Right atrium auricular region (tissue), 2 donors: ENCODE data around the gene PTGS2. TPM values are rescaled to one million over a fixed set of nuclear protein-coding genes. Genes with fewer than 3 reads are reported as not detected.

ENCODE experiments used
- DNase-seq: peaks from one replicate; pipeline ENCODE4 v3.0.0-alpha.2; 2019; ENCODE audit warnings: low spot score
- H3K27ac ChIP-seq, 2 donors: fragments of 200-600 bp; sonication (generic); 1 replicate in 1 of 2; 2 replicates in 1 of 2; pipeline ENCODE4 v1.5.1; 2016 to 2019
- H3K27me3 ChIP-seq, 2 donors: fragments of 200-600 bp; sonication (generic); one replicate each; pipeline versions ENCODE4 v1.5.1 to v1.6.0; 2017 to 2019
- H3K36me3 ChIP-seq: fragments of 200-600 bp; sonication (generic); one replicate; pipeline ENCODE4 v1.5.1; 2016
- H3K4me1 ChIP-seq, 2 donors: fragments of 200-600 bp; sonication (generic); one replicate each; pipeline versions ENCODE4 v1.5.1 to v1.6.0; 2017 to 2019
- H3K4me3 ChIP-seq, 2 donors: fragments of 200-600 bp; sonication (generic); 1 replicate in 1 of 2; 2 replicates in 1 of 2; pipeline ENCODE4 v1.5.1; 2017 to 2019; ENCODE audit warnings: mild to moderate bottlenecking in 1 of 2, moderate library complexity in 1 of 2
- H3K9me3 ChIP-seq, 2 donors: fragments of 200-600 bp; sonication (generic); one replicate each; pipeline ENCODE4 v1.5.1; 2019
- total RNA-seq, 2 donors: library from RNA; depleted of rRNA; stranded (reverse); fragments of >200 nt; gene quantifications; one replicate each; pipeline ENCODE4 v1.1.0, GENCODE V29; 2016
- TF ChIP-seq, protein P1 (sequence below), 2 donors: fragments of 200-600 bp; sonication (generic); IDR thresholded peaks; one replicate each; pipeline ENCODE4 v1.5.1; 2019; ENCODE audit warnings: antibody characterized with exemption in 2 of 2

Gene PTGS2
- total RNA-seq, 2 donors from 2014 or later: 1.9 to 2.5 TPM

DNA sequence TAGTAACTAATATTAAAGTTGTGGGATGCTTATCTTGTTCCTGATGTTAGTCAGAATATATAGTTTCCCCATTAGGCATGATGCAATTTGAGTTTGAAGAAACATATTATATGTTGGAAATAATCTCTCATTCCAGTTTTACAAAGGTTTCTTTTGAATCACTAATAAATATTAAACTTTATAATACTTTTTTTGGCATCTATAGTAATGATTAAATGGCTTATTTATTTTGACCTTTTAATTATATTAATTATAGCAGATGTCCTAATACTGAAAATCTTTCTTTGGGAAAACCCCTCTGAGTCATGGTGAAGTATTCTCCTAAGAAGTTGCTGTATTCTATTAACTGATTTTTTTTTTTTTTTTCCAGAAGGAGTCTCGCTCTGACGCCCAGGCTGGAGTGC is 28.5 kb upstream of the PTGS2 start:
- Histone ChIP-seq H3K4me3 (no peak overlapping the region), H3K27me3 (no peaks in the 10 kb centered on the region), H3K36me3 (no peaks in the 10 kb centered on the region), H3K27ac (no peak overlapping the region), H3K9me3 (no peaks in the 10 kb centered on the region), H3K4me1 (no peaks in the 10 kb centered on the region)
- TF ChIP-seq, protein P1, sequence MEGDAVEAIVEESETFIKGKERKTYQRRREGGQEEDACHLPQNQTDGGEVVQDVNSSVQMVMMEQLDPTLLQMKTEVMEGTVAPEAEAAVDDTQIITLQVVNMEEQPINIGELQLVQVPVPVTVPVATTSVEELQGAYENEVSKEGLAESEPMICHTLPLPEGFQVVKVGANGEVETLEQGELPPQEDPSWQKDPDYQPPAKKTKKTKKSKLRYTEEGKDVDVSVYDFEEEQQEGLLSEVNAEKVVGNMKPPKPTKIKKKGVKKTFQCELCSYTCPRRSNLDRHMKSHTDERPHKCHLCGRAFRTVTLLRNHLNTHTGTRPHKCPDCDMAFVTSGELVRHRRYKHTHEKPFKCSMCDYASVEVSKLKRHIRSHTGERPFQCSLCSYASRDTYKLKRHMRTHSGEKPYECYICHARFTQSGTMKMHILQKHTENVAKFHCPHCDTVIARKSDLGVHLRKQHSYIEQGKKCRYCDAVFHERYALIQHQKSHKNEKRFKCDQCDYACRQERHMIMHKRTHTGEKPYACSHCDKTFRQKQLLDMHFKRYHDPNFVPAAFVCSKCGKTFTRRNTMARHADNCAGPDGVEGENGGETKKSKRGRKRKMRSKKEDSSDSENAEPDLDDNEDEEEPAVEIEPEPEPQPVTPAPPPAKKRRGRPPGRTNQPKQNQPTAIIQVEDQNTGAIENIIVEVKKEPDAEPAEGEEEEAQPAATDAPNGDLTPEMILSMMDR (IDR thresholded peaks at IDR 0.05): no peak
- no peak for DNase-seq

DNA sequence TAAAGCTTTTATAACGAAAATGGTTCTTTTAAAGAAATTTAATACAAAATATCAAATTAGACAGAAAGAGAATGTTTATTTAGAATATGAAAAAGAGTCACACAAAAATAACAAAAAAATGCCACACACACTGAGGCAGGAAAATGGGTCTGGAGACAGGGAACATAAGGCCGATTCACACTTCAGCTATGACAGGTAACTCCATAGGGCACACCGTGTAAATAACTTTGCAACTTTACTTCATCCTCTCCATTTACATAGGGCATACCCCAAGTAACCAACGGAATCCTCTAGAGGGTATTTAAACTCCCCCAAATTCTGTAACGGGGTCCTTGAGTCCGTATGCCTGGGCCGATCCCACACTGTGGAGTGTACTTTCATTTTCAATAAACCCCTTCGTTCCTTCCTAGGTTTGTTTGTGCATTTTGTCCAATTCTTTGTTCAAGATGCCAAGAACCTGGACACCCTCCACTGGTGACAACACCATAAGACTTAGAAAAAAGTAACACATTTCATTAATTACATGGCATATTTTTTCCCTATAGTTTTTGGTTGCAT is 23.1 kb upstream of the PTGS2 start:
- Histone ChIP-seq H3K4me3 (no peak overlapping the region), H3K4me1 (no peaks in the 10 kb centered on the region), H3K27me3 (no peaks in the 10 kb centered on the region), H3K36me3 (no peaks in the 10 kb centered on the region), H3K27ac (no peak overlapping the region), H3K9me3 (no peaks in the 10 kb centered on the region)
- DNase-seq: no peak
- TF ChIP-seq, protein P1 (IDR thresholded peaks at IDR 0.05): no peak

DNA sequence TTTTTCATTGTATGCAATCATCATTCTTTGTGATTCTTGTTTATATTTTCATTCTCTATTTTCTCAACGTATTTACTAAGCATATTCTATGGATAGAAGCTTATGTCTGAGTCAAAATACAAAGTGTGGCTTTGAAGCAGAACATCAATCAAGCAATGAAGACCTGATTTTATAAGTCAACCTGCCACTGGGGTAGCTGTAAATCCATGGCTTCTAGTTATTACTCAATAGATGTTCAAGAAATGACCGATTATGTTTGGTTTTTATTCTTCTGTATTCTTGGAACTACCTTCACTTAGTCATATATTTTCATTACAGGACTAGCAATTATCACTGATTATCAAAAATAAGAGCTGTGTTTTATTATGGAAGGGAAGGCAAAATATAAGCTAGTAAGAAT is 20.5 kb upstream of the PTGS2 start:
- Histone ChIP-seq H3K9me3 (no peaks in the 10 kb centered on the region), H3K36me3 (no peaks in the 10 kb centered on the region), H3K4me3 (no peak overlapping the region), H3K27me3 (no peaks in the 10 kb centered on the region), H3K27ac (no peak overlapping the region), H3K4me1 (no peaks in the 10 kb centered on the region)
- DNase-seq: no peak
- TF ChIP-seq, protein P1 (IDR thresholded peaks at IDR 0.05): no peak

DNA sequence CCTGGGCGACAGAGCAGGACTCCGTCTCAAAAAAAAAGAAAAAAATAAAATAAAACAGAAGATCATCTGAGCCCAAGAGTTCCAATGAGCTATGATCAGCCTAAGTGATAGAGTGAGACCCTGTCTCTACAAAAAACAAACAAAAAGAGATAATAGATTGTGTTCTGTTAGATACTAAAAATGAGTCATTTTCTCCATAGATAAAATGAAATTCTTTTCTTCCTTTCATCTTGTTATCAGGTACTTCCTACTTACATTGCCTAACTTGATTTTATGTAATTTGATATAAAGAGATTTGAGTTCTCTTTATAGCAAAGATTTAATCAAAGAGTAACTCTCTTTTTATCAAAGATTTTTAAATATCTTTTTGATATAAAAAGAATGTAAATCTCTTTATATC is 19.3 kb upstream of the PTGS2 start:
- TF ChIP-seq, protein P1 (IDR thresholded peaks at IDR 0.05): no peak
- no peak overlapping the region for H3K27ac ChIP-seq
- H3K4me3 ChIP-seq: no peak overlapping the region
- no peaks in the 10 kb centered on the region for H3K4me1 ChIP-seq
- no peaks in the 10 kb centered on the region for H3K27me3 ChIP-seq
- H3K9me3 ChIP-seq: no peaks in the 10 kb centered on the region
- H3K36me3 ChIP-seq: no peaks in the 10 kb centered on the region
- no peak for DNase-seq

DNA sequence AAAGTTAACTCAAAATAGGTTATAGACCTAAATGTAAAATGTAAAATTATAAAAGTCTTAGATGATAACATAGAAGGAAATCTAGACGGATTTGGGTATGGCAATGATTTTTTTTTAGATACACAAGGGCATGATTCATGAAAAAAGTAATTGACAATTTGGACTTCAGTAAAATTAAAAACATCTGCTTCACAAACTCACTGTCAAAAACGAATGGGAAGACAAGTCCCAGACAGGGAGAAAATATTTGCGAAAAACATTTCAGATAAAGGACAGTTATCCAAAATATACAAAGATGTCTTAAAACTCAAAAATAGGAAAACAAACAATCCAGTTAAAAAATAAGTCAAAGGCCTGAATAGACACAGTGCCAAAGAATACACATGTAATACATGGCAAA is 9.7 kb upstream of the PTGS2 start:
- Histone ChIP-seq H3K36me3 (no peaks in the 10 kb centered on the region), H3K4me3 (no peak overlapping the region), H3K4me1 (no peaks in the 10 kb centered on the region), H3K27ac (no peak overlapping the region), H3K9me3 (peaks cover 0 to 25% of the 10 kb centered on the region in 2 donors), H3K27me3 (no peaks in the 10 kb centered on the region)
- TF ChIP-seq, protein P1 (IDR thresholded peaks at IDR 0.05): no peak
- no peak for DNase-seq

DNA sequence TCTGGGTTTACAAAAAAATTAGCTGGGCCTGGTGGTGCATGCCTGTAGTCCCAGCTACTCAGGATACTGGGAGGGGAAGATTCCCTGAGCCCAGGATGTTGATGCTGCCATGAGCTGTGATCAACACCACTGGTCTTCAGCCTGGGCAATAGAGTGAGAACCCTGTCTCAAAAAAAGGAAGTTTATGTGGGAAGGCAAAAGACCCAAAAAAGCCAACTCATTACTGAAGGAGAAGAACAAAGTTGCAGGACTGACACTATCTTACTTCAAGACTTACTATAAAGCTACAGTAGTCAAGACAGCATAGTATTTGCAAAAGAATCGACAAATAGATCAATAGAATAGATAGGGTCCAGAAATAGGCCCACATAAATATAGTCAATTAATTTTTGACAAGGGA is 9.2 kb upstream of the PTGS2 start:
- no peak for DNase-seq
- H3K36me3 ChIP-seq: no peaks in the 10 kb centered on the region
- H3K27ac ChIP-seq: no peak overlapping the region
- H3K27me3 ChIP-seq: no peaks in the 10 kb centered on the region
- TF ChIP-seq, protein P1 (IDR thresholded peaks at IDR 0.05): no peak
- no peaks in the 10 kb centered on the region for H3K4me1 ChIP-seq
- peaks cover 0 to 25% of the 10 kb centered on the region in 2 donors for H3K9me3 ChIP-seq
- H3K4me3 ChIP-seq: no peak overlapping the region
